ENCODE measurements around the gene PRMT3.
"Not testable (repeated sequence)": the region's sequence is repeated elsewhere in the genome, so short reads cannot be mapped to it uniquely, and the experiment has no call there.

The PRMT3 gene

GRCh38 chr11:20387261-20388095 lies at the start of gene PRMT3:
Gene PRMT3, plus strand, starts transcription at chr11:20387716. Its CDS starts 31 bp downstream, at chr11:20387747.
- DNase-seq = peak; percentile 92

GRCh38 chr11:20342347-20343141 lies 45.0 kb upstream of the PRMT3 start:
- DNase-seq = no peak

GRCh38 chr11:20351136-20351535 lies 36.4 kb upstream of the PRMT3 start:
- no peak for DNase-seq

GRCh38 chr11:20351751-20352262 lies 35.7 kb upstream of the PRMT3 start:
- DNase-seq = no peak

GRCh38 chr11:20353829-20354434 lies 33.6 kb upstream of the PRMT3 start:
- no peak for DNase-seq

- DNase-seq = no peak
These were observed 32.0 kb upstream of the PRMT3 start for GRCh38 chr11:20355221-20356219.

GRCh38 chr11:20357150-20357549 lies 30.4 kb upstream of the PRMT3 start:
- no peak for DNase-seq

- DNase-seq = no peak
These were observed 26.9 kb upstream of the PRMT3 start for GRCh38 chr11:20360650-20361049.

- no peak for DNase-seq
These were observed 25.0 kb upstream of the PRMT3 start for GRCh38 chr11:20362481-20362880.

GRCh38 chr11:20363149-20363499 lies 24.4 kb upstream of the PRMT3 start:
- no peak for DNase-seq

- peak; percentile 73 for DNase-seq
These were observed 23.8 kb upstream of the PRMT3 start, which contains the start of gene HTATIP2 for GRCh38 chr11:20363500-20364340. Gene HTATIP2, plus strand, starts transcription at chr11:20363714. Its CDS starts 524 bp downstream, at chr11:20364238.

- DNase-seq = no peak
These were observed 23.1 kb upstream of the PRMT3 start for GRCh38 chr11:20364341-20364792.

- DNase-seq = not testable (repeated sequence)
These were observed 22.1 kb upstream of the PRMT3 start for GRCh38 chr11:20365465-20365864.

GRCh38 chr11:20367313-20367948 lies 20.1 kb upstream of the PRMT3 start:
- DNase-seq = peak; percentile 49

GRCh38 chr11:20368438-20368837 lies 19.1 kb upstream of the PRMT3 start:
- DNase-seq = no peak

GRCh38 chr11:20369826-20370225 lies 17.7 kb upstream of the PRMT3 start:
- no peak for DNase-seq

- no peak for DNase-seq
These were observed 15.4 kb upstream of the PRMT3 start for GRCh38 chr11:20372081-20372626.

- no peak for DNase-seq
These were observed 14.4 kb upstream of the PRMT3 start for GRCh38 chr11:20373147-20373546.

GRCh38 chr11:20373568-20374209 lies 13.8 kb upstream of the PRMT3 start:
- no peak for DNase-seq

All from 8988T (cell line).